ENCODE measurements around the gene FAM72D. TPM values are rescaled to one million over a fixed set of nuclear protein-coding genes. Genes with fewer than 3 reads are reported as not detected.
"Not testable (repeated sequence)": the region's sequence is repeated elsewhere in the genome, so short reads cannot be mapped to it uniquely, and the experiment has no call there.

FAM72D gene
- total RNA-seq, 4 donors from 2014 or later: 0.22 TPM; not detected in 3

GRCh38 chr1:145071569-145071968 lies 24.2 kb upstream of the FAM72D start:
- H3K4me1 ChIP-seq; intact Hi-C loops (cut with DNase I); H3K36me3 ChIP-seq; H3K27me3 ChIP-seq; H3K4me3 ChIP-seq (replicated peaks in 1 of 3); H3K9me3 ChIP-seq; H3K27ac ChIP-seq; DNase-seq: not testable (repeated sequence)
- WGBS, 2 donors: 100% methylated on average over 1 of the region's 6 CpGs; no CpG with 5 or more reads in 1 of the 2 donors

- intact Hi-C loops (cut with DNase I); H3K36me3 ChIP-seq; H3K4me3 ChIP-seq (replicated peaks in 1 of 3); H3K9me3 ChIP-seq; DNase-seq; H3K4me1 ChIP-seq; H3K27ac ChIP-seq; H3K27me3 ChIP-seq: not testable (repeated sequence)
- WGBS, 2 donors: 81% methylated on average over 3 of the region's 6 CpGs; no CpG with 5 or more reads in 1 of the 2 donors
These were observed 21.7 kb upstream of the FAM72D start for GRCh38 chr1:145074021-145074559.

GRCh38 chr1:145076877-145077276 lies 18.9 kb upstream of the FAM72D start:
- H3K4me1 ChIP-seq; H3K36me3 ChIP-seq; H3K4me3 ChIP-seq (replicated peaks in 1 of 3); H3K27me3 ChIP-seq; H3K9me3 ChIP-seq; DNase-seq; H3K27ac ChIP-seq; intact Hi-C loops (cut with DNase I): not testable (repeated sequence)
- WGBS, 2 donors: no CpG with 5 or more reads among the region's 3 CpGs

GRCh38 chr1:145077872-145078786 lies 17.6 kb upstream of the FAM72D start:
- H3K9me3 ChIP-seq; DNase-seq; H3K27ac ChIP-seq; H3K4me3 ChIP-seq (replicated peaks in 1 of 3); H3K4me1 ChIP-seq; H3K36me3 ChIP-seq; intact Hi-C loops (cut with DNase I); H3K27me3 ChIP-seq: not testable (repeated sequence)
- no CpG with 5 or more reads among the region's 11 CpGs for WGBS, 2 donors

GRCh38 chr1:145078787-145079370 lies 16.9 kb upstream of the FAM72D start:
- no CpG with 5 or more reads among the region's 5 CpGs for WGBS, 2 donors
- H3K4me1 ChIP-seq; H3K27me3 ChIP-seq; DNase-seq; H3K27ac ChIP-seq; H3K9me3 ChIP-seq; H3K36me3 ChIP-seq; intact Hi-C loops (cut with DNase I); H3K4me3 ChIP-seq (replicated peaks in 1 of 3): not testable (repeated sequence)

GRCh38 chr1:145079737-145080136 lies 16.0 kb upstream of the FAM72D start:
- not testable (repeated sequence) for H3K9me3 ChIP-seq
- 92% methylated on average over 2 of the region's 2 CpGs; no CpG with 5 or more reads in 1 of the 2 donors for WGBS, 2 donors

GRCh38 chr1:145080193-145080592 lies 15.6 kb upstream of the FAM72D start:
- H3K27ac ChIP-seq; H3K9me3 ChIP-seq; H3K36me3 ChIP-seq; H3K4me1 ChIP-seq; H3K27me3 ChIP-seq; DNase-seq; H3K4me3 ChIP-seq (replicated peaks in 1 of 3); intact Hi-C loops (cut with DNase I): not testable (repeated sequence)
- 40% methylated on average over 2 of the region's 3 CpGs; no CpG with 5 or more reads in 1 of the 2 donors for WGBS, 2 donors

More at GRCh38 chr1:145079737-145080136, 16.0 kb upstream of the FAM72D start:
- H3K4me3 ChIP-seq (replicated peaks in 1 of 3); intact Hi-C loops (cut with DNase I); H3K36me3 ChIP-seq; H3K27ac ChIP-seq; H3K4me1 ChIP-seq; DNase-seq; H3K27me3 ChIP-seq: not testable (repeated sequence)

- H3K4me1 ChIP-seq; H3K9me3 ChIP-seq; H3K4me3 ChIP-seq (replicated peaks in 1 of 3); H3K27me3 ChIP-seq; H3K27ac ChIP-seq; intact Hi-C loops (cut with DNase I); DNase-seq; H3K36me3 ChIP-seq: not testable (repeated sequence)
- WGBS, 2 donors: 100% methylated on average over 4 of the region's 7 CpGs; no CpG with 5 or more reads in 1 of the 2 donors
These were observed 13.1 kb upstream of the FAM72D start for GRCh38 chr1:145082483-145083255.

- H3K36me3 ChIP-seq; intact Hi-C loops (cut with DNase I); H3K27me3 ChIP-seq; H3K9me3 ChIP-seq; H3K4me1 ChIP-seq; H3K27ac ChIP-seq: not testable (repeated sequence)
- WGBS, 2 donors: no CpG with 5 or more reads among the region's 47 CpGs
- peak in 1 of 2 donors; percentile 60 for DNase-seq
- peak overlapping the region in 1 of 3 donors; percentile 24 for H3K4me3 ChIP-seq (replicated peaks in 1 of 3)
These were observed 2.1 kb upstream of the FAM72D start for GRCh38 chr1:145093517-145094149.

GRCh38 chr1:145094655-145095211 lies 1.0 kb upstream of the FAM72D start:
- H3K27ac ChIP-seq; H3K9me3 ChIP-seq; H3K27me3 ChIP-seq; H3K4me1 ChIP-seq; intact Hi-C loops (cut with DNase I); H3K36me3 ChIP-seq: not testable (repeated sequence)
- no CpG with 5 or more reads among the region's 46 CpGs for whole genome bisulfite sequencing, 2 donors
- H3K4me3 ChIP-seq (replicated peaks in 1 of 3): peak overlapping the region in 1 of 3 donors; percentile 27
- DNase-seq: peak; percentile 1 to 3

GRCh38 chr1:145101725-145102124 lies 6.0 kb downstream of the FAM72D start:
- H3K27ac ChIP-seq; DNase-seq; H3K4me1 ChIP-seq; H3K27me3 ChIP-seq; intact Hi-C loops (cut with DNase I); H3K36me3 ChIP-seq; H3K9me3 ChIP-seq; H3K4me3 ChIP-seq (replicated peaks in 1 of 3): not testable (repeated sequence)
- WGBS, 2 donors: no CpG with 5 or more reads among the region's 1 CpG
